T-cell (primary cell): ENCODE measurements around the gene BPI. TPM values are rescaled to one million over a fixed set of nuclear protein-coding genes. Genes with fewer than 3 reads are reported as not detected.
"Not testable (repeated sequence)": the region's sequence is repeated elsewhere in the genome, so short reads cannot be mapped to it uniquely, and the experiment has no call there.

ENCODE experiments used
- ATAC-seq, 4 experiments: fragments of 200-7000 bp in 3 of 4; fragments of 150-1000 bp in 1 of 4; cut with Tn5 transposase; replicated peaks in 1 of 4; 1 replicate in 3 of 4; 2 replicates in 1 of 4; pipeline ENCODE4 v1.10.0; 2021; ENCODE audit warnings: moderate library complexity in 3 of 4, mild to moderate bottlenecking in 2 of 4, moderate number of reproducible peaks in 1 of 4
- CTCF ChIA-PET, 2 donors: fragments of 300-600 bp; sonication (Branson Sonifier 250); formaldehyde crosslinking; loops; one replicate each; lab custom pipeline; 2022; ENCODE audit warnings: antibody characterized with exemption in 2 of 2; lab: Charles Lee
- POLR2A ChIA-PET, 2 donors: fragments of 300-600 bp; sonication (Branson Sonifier 250); formaldehyde crosslinking; loops; one replicate each; lab custom pipeline; 2022; ENCODE audit warnings: antibody characterized with exemption in 2 of 2; lab: Charles Lee
- DNase-seq, 35 experiments: peaks; one replicate each; pipeline versions ENCODE4 v3.0.0 to v3.0.0-alpha.2; 2013 to 2023
- H3K27ac ChIP-seq: one replicate; pipeline ENCODE4 v1.5.1; 2013; ENCODE audit warnings: low read length
- H3K27me3 ChIP-seq, 2 experiments: replicated peaks in 1 of 2; 1 replicate in 1 of 2; 2 replicates in 1 of 2; pipeline versions ENCODE4 v1.6.1 to v1.7.0; 2013; ENCODE audit warnings: low read length in 1 of 2, mixed read lengths in 1 of 2; ENCODE audit not compliant: control insufficient read depth in 2 of 2, insufficient read depth in 2 of 2; ENCODE audit errors: extremely low read depth in 1 of 2
- H3K36me3 ChIP-seq, 2 donors: 1 replicate in 1 of 2; 2 replicates in 1 of 2; pipeline versions ENCODE4 v1.6.1 to v1.7.0; 2013; ENCODE audit warnings: low read length in 1 of 2; ENCODE audit not compliant: control insufficient read depth in 2 of 2, insufficient read depth in 1 of 2; ENCODE audit errors: extremely low read depth in 1 of 2
- H3K4me1 ChIP-seq, 2 experiments: 1 replicate in 1 of 2; 2 replicates in 1 of 2; pipeline versions ENCODE4 v1.6.1 to v1.7.0; 2013; ENCODE audit warnings: low read length in 2 of 2, mixed read lengths in 1 of 2; ENCODE audit not compliant: insufficient read depth in 2 of 2, control insufficient read depth in 1 of 2; ENCODE audit errors: extremely low read depth in 1 of 2
- H3K4me3 ChIP-seq, 2 donors: 1 replicate in 1 of 2; 2 replicates in 1 of 2; pipeline versions ENCODE4 v1.5.1 to v1.7.0; 2013; ENCODE audit warnings: mild to moderate bottlenecking in 2 of 2, low read length in 1 of 2, moderate library complexity in 1 of 2; ENCODE audit not compliant: control insufficient read depth in 1 of 2; ENCODE audit errors: extremely low read depth in 1 of 2
- H3K9me3 ChIP-seq: 2 replicates; pipeline ENCODE4 v1.7.0; 2013
- H3K27ac Mint-ChIP-seq, 2 donors: one replicate each; pipeline ENCODE4 v1.8.0; 2020 to 2021; ENCODE audit warnings: mild to moderate bottlenecking in 2 of 2, mixed read lengths in 2 of 2
- H3K27me3 Mint-ChIP-seq, 2 donors: one replicate each; pipeline ENCODE4 v1.8.0; 2021 to 2022; ENCODE audit warnings: mixed read lengths in 2 of 2
- H3K36me3 Mint-ChIP-seq: one replicate; pipeline ENCODE4 v1.8.0; 2021; ENCODE audit warnings: mixed read lengths
- H3K4me1 Mint-ChIP-seq, 3 donors: one replicate each; pipeline ENCODE4 v1.8.0; 2020 to 2022; ENCODE audit warnings: mixed read lengths in 3 of 3, mild to moderate bottlenecking in 1 of 3
- H3K4me3 Mint-ChIP-seq, 3 donors: one replicate each; pipeline ENCODE4 v1.8.0; 2020 to 2022; ENCODE audit warnings: mild to moderate bottlenecking in 3 of 3, mixed read lengths in 3 of 3, moderate library complexity in 3 of 3
- H3K9me3 Mint-ChIP-seq, 3 donors: one replicate each; pipeline ENCODE4 v1.8.0; 2020 to 2022; ENCODE audit warnings: mixed read lengths in 3 of 3
- whole genome bisulfite sequencing: methylation state at CpG from one replicate; pipeline ENCODE4 v1.1.5; 2013; ENCODE audit warnings: missing lambda C conversion rate; ENCODE audit not compliant: insufficient coverage; 5-methylcytosine and 5-hydroxymethylcytosine counted together
- total RNA-seq, 35 experiments: library from RNA in 6 of 35; stranded (reverse) in 6 of 35; fragments of 120-200 nt in 1 of 35; gene quantifications; one replicate each; pipeline versions ENCODE4 v1.2.1 to v1.2.4 and lab custom pipeline; 2013 to 2026

Gene BPI
- total RNA-seq, 5 donors from 2014 or later (not counting 1 experiment from before 2014, with no cell fraction given) = not detected

GRCh38 chr20:38337561-38338140, 33.7 kb downstream of the BPI start:
- no peak overlapping the region for H3K27ac Mint-ChIP-seq
- Histone ChIP-seq H3K4me3 (no peak overlapping the region), H3K9me3 (no peaks in the 10 kb centered on the region), H3K27me3 (peaks cover 0 to 33% of the 10 kb centered on the region in 2 experiments), H3K36me3 (no peaks in the 10 kb centered on the region), H3K4me1 (no peaks in the 10 kb centered on the region), H3K27ac (no peak overlapping the region)
- ChIA-PET CTCF (no interaction called here), POLR2A (no interaction called here)
- H3K4me3 Mint-ChIP-seq = no peak overlapping the region
- 40% methylated on average over 5 of the region's 6 CpGs for WGBS
- H3K36me3 Mint-ChIP-seq = no peaks in the 10 kb centered on the region
- peaks cover 16 to 23% of the 10 kb centered on the region in 2 donors for H3K27me3 Mint-ChIP-seq
- peaks cover 6 to 13% (median 7%) of the 10 kb centered on the region in 3 donors for H3K9me3 Mint-ChIP-seq
- ATAC-seq (no peak), DNase-seq (no peak)
- no peaks in the 10 kb centered on the region for H3K4me1 Mint-ChIP-seq

- Mint-ChIP-seq H3K27ac (no peak overlapping the region), H3K27me3 (peaks cover 16 to 23% of the 10 kb centered on the region in 2 donors), H3K4me3 (no peak overlapping the region), H3K4me1 (no peaks in the 10 kb centered on the region), H3K9me3 (peaks cover 6 to 13% (median 7%) of the 10 kb centered on the region in 3 donors), H3K36me3 (no peaks in the 10 kb centered on the region)
- DNase-seq (no peak), ATAC-seq (no peak)
- CTCF ChIA-PET = no interaction called here
- no peaks in the 10 kb centered on the region for H3K9me3 ChIP-seq
- no peak overlapping the region for H3K4me3 ChIP-seq
- WGBS = 87% methylated on average over 3 of the region's 7 CpGs
- no peaks in the 10 kb centered on the region for H3K4me1 ChIP-seq
- H3K36me3 ChIP-seq = no peaks in the 10 kb centered on the region
- peaks cover 0 to 37% of the 10 kb centered on the region in 2 experiments for H3K27me3 ChIP-seq
- no peak overlapping the region for H3K27ac ChIP-seq
- POLR2A ChIA-PET = no interaction called here
These were observed 35.0 kb downstream of the BPI start for GRCh38 chr20:38338849-38339520.

- H3K4me1 Mint-ChIP-seq = not testable (repeated sequence)
These were observed 35.6 kb downstream of the BPI start for GRCh38 chr20:38339521-38339896.

GRCh38 chr20:38339997-38340396, 36.0 kb downstream of the BPI start:
- no peaks in the 10 kb centered on the region for H3K9me3 ChIP-seq
- no peak overlapping the region for H3K27ac ChIP-seq
- peaks cover 0 to 35% of the 10 kb centered on the region in 2 experiments for H3K27me3 ChIP-seq
- Mint-ChIP-seq H3K9me3 (peaks cover 6 to 13% (median 7%) of the 10 kb centered on the region in 3 donors), H3K27me3 (peaks cover 16 to 23% of the 10 kb centered on the region in 2 donors), H3K4me1 (no peaks in the 10 kb centered on the region), H3K27ac (no peak overlapping the region), H3K36me3 (no peaks in the 10 kb centered on the region), H3K4me3 (no peak overlapping the region)
- CTCF ChIA-PET = no interaction called here
- 60% methylated on average over 1 of the region's 3 CpGs for WGBS
- no peaks in the 10 kb centered on the region for H3K4me1 ChIP-seq
- H3K4me3 ChIP-seq = no peak overlapping the region
- POLR2A ChIA-PET = no interaction called here
- DNase-seq = no peak
- no peaks in the 10 kb centered on the region for H3K36me3 ChIP-seq
- ATAC-seq = no peak

More at GRCh38 chr20:38339521-38339896, 35.6 kb downstream of the BPI start:
- peaks cover 6 to 13% (median 7%) of the 10 kb centered on the region in 3 donors for H3K9me3 Mint-ChIP-seq
- H3K4me1 ChIP-seq, ATAC-seq, H3K36me3 Mint-ChIP-seq, H3K36me3 ChIP-seq, DNase-seq, H3K4me3 ChIP-seq, CTCF ChIA-PET, H3K9me3 ChIP-seq, POLR2A ChIA-PET, H3K27ac Mint-ChIP-seq, H3K27ac ChIP-seq, H3K4me3 Mint-ChIP-seq: not testable (repeated sequence)
- WGBS = no CpG with 5 or more reads among the region's 8 CpGs
- peaks cover 16 to 23% of the 10 kb centered on the region in 2 donors for H3K27me3 Mint-ChIP-seq
- peaks cover 0 to 35% of the 10 kb centered on the region in 2 experiments for H3K27me3 ChIP-seq

GRCh38 chr20:38340693-38341092, 36.7 kb downstream of the BPI start:
- Mint-ChIP-seq H3K4me3 (no peak overlapping the region), H3K4me1 (no peaks in the 10 kb centered on the region), H3K27me3 (peaks cover 16 to 20% of the 10 kb centered on the region in 2 donors), H3K27ac (no peak overlapping the region), H3K9me3 (peaks cover 6 to 13% (median 7%) of the 10 kb centered on the region in 3 donors), H3K36me3 (no peaks in the 10 kb centered on the region)
- Histone ChIP-seq H3K36me3 (no peaks in the 10 kb centered on the region), H3K4me3 (no peak overlapping the region), H3K27ac (no peak overlapping the region), H3K27me3 (peaks cover 0 to 30% of the 10 kb centered on the region in 2 experiments), H3K4me1 (no peaks in the 10 kb centered on the region), H3K9me3 (no peaks in the 10 kb centered on the region)
- ATAC-seq (no peak), DNase-seq (no peak)
- POLR2A ChIA-PET = no interaction called here
- 79% methylated on average over 3 of the region's 6 CpGs for WGBS
- CTCF ChIA-PET = no interaction called here

GRCh38 chr20:38342216-38342615, 38.3 kb downstream of the BPI start:
- WGBS = 62% methylated on average over 5 of the region's 7 CpGs
- peaks cover 10% of the 10 kb centered on the region in 2 donors for H3K27me3 Mint-ChIP-seq
- H3K36me3 Mint-ChIP-seq = no peaks in the 10 kb centered on the region
- H3K27ac Mint-ChIP-seq = no peak overlapping the region
- DNase-seq (no peak), ATAC-seq (no peak)
- Histone ChIP-seq H3K27me3 (peaks cover 0 to 26% of the 10 kb centered on the region in 2 experiments), H3K36me3 (no peaks in the 10 kb centered on the region), H3K9me3 (no peaks in the 10 kb centered on the region), H3K27ac (no peak overlapping the region), H3K4me1 (no peaks in the 10 kb centered on the region), H3K4me3 (no peak overlapping the region)
- H3K4me1 Mint-ChIP-seq = no peaks in the 10 kb centered on the region
- no peak overlapping the region for H3K4me3 Mint-ChIP-seq
- ChIA-PET CTCF (no interaction called here), POLR2A (interaction anchor here in 1 of 2 donors (0.6 kb wide), 1 partner anchor 122 kb away, joined by 4 read pairs; no protein-coding TSS in a partner anchor)
- peaks cover 4 to 10% (median 6%) of the 10 kb centered on the region in 3 donors for H3K9me3 Mint-ChIP-seq
